ENCODE data around the gene TPRA1. TPM values are rescaled to one million over a fixed set of nuclear protein-coding genes. Genes with fewer than 3 reads are reported as not detected.

Gene TPRA1
- polyA plus RNA-seq, 2 of the 4 experiments (the other 2 are of a cell fraction), result 13.5 to 19.5 TPM

- Histone ChIP-seq H3K4me3 (no peak overlapping the region), H3K27ac (no peak overlapping the region), H3K4me2 (no peak overlapping the region), H3K9me3 (no peaks in the 10 kb centered on the region), H3K4me1 (peaks cover 9% of the 10 kb centered on the region; the same call in 1 of the 3 replicates)
- WGBS (ENCODE audit: missing lambda C conversion rate), result 100% methylated on average over 4 of the region's 6 CpGs
- ChIA-PET POLR2A (no interaction called here), CTCF (interaction anchor here (0.6 to 9.3 kb wide), 3 partner anchors 11 to 412 kb away, joined by 3 to 64 read pairs (median 4); no protein-coding TSS in a partner anchor)
- ATAC-seq, result no peak
- no peak for DNase-seq (ENCODE audit: low read depth in 1 of 2, low spot score in 1 of 2)
- no peak for TF ChIP-seq SREBF2 (IDR thresholded peaks at IDR 0.05)
- TF ChIP-seq KDM1A (IDR thresholded peaks at IDR 0.05; ENCODE audit: low read depth), result no peak
- no peak for TF ChIP-seq FOXS1 (CRISPR knock-in tag; IDR thresholded peaks at IDR 0.05)
- no peak for TF ChIP-seq HEYL (CRISPR knock-in tag; IDR thresholded peaks at IDR 0.05)
- TF ChIP-seq POLR2A (IDR thresholded peaks at IDR 0.05; ENCODE audit: low read length), result no peak
- TF ChIP-seq PHF8 (IDR thresholded peaks at IDR 0.05; ENCODE audit: borderline replicate concordance, low read depth), result no peak
- TF ChIP-seq PBX3 (IDR thresholded peaks at IDR 0.05), result no peak
- TF ChIP-seq BHLHE40 (IDR thresholded peaks at IDR 0.05; ENCODE audit: low read depth, low read length), result no peak
- no peak for TF ChIP-seq E2F6 (IDR thresholded peaks at IDR 0.05; ENCODE audit: borderline replicate concordance, low read depth)
- no peak for TF ChIP-seq HOXB13 (CRISPR knock-in tag; IDR thresholded peaks at IDR 0.05; ENCODE audit: low read depth)
- no peak for TF ChIP-seq JUN (IDR thresholded peaks at IDR 0.05)
- no peak for TF ChIP-seq RCOR1 (IDR thresholded peaks at IDR 0.05; ENCODE audit: low read depth, low read length)
- no peak for TF ChIP-seq ELK1 (IDR thresholded peaks at IDR 0.05; ENCODE audit: low read depth, low read length)
- TF ChIP-seq TFCP2L1 (CRISPR knock-in tag; IDR thresholded peaks at IDR 0.05), result no peak
- TF ChIP-seq ZNF302 (CRISPR knock-in tag; IDR thresholded peaks at IDR 0.05), result no peak
- no peak for TF ChIP-seq HOXB5 (CRISPR knock-in tag; IDR thresholded peaks at IDR 0.05)
- TF ChIP-seq TP53 (CRISPR knock-in tag; IDR thresholded peaks at IDR 0.05), result no peak
- TF ChIP-seq MYC (IDR thresholded peaks at IDR 0.05; ENCODE audit: borderline replicate concordance, low read length), result no peak
- FAIRE-seq, result no peak
Observed at GRCh38 chr3:127585813-127586413, 4.6 kb downstream of the TPRA1 start.

- DNase-seq (ENCODE audit: low read depth in 1 of 2, low spot score in 1 of 2), result no peak
- no peak for FAIRE-seq
- TF ChIP-seq RARB (CRISPR knock-in tag; IDR thresholded peaks at IDR 0.05) (no peak), SMC3 (IDR thresholded peaks at IDR 0.05) (no peak), NFE2L2 (conservative IDR thresholded peaks at IDR 0.05; ENCODE audit: low read length) (no peak), ZC3H11A (IDR thresholded peaks at IDR 0.05) (no peak)
- Histone ChIP-seq H3K27ac (no peak overlapping the region), H3K9me3 (no peaks in the 10 kb centered on the region), H3K4me2 (no peak overlapping the region), H3K4me1 (peaks cover 9% of the 10 kb centered on the region; the same call in 1 of the 3 replicates), H3K4me3 (no peak overlapping the region)
- ChIA-PET POLR2A (no interaction called here), CTCF (interaction anchor here (0.6 to 9.3 kb wide), 4 partner anchors 10 to 412 kb away, joined by 3 to 64 read pairs (median 4); no protein-coding TSS in a partner anchor)
- no peak for ATAC-seq
- WGBS (ENCODE audit: missing lambda C conversion rate), result 75% methylated on average over 4 of the region's 4 CpGs
Observed at GRCh38 chr3:127585163-127585812, 5.2 kb downstream of the TPRA1 start.

GRCh38 chr3:127584734-127585133, 5.8 kb downstream of the TPRA1 start:
- DNase-seq (ENCODE audit: low read depth in 1 of 2, low spot score in 1 of 2), result no peak
- CTCF ChIA-PET, result interaction anchor here (0.8 to 9.3 kb wide), 3 partner anchors 10 to 1064 kb away, joined by 3 to 64 read pairs (median 4); no protein-coding TSS in a partner anchor
- POLR2A ChIA-PET, result no interaction called here
- WGBS (ENCODE audit: missing lambda C conversion rate), result 94% methylated on average over 6 of the region's 6 CpGs
- Histone ChIP-seq H3K4me2 (no peak overlapping the region), H3K4me3 (no peak overlapping the region), H3K27ac (no peak overlapping the region), H3K4me1 (peaks cover 9% of the 10 kb centered on the region; the same call in 1 of the 3 replicates), H3K9me3 (no peaks in the 10 kb centered on the region)
- ATAC-seq, result no peak
- FAIRE-seq, result no peak
- TF ChIP-seq FOXS1 (CRISPR knock-in tag; IDR thresholded peaks at IDR 0.05) (no peak), PBX3 (IDR thresholded peaks at IDR 0.05) (no peak), NR3C1 (IDR thresholded peaks at IDR 0.05) (no peak), HOXB13 (CRISPR knock-in tag; IDR thresholded peaks at IDR 0.05; ENCODE audit: low read depth) (no peak), MAFK (IDR thresholded peaks at IDR 0.05; ENCODE audit: partially characterized antibody) (no peak), NFE2L2 (conservative IDR thresholded peaks at IDR 0.05; ENCODE audit: low read length) (no peak), USF2 (IDR thresholded peaks at IDR 0.05) (no peak), HDAC2 (IDR thresholded peaks at IDR 0.05) (no peak), ZC3H11A (IDR thresholded peaks at IDR 0.05) (no peak), POLR2AphosphoS2 (conservative IDR thresholded peaks at IDR 0.05; ENCODE audit: low read length) (no peak), ZNF302 (CRISPR knock-in tag; IDR thresholded peaks at IDR 0.05) (no peak), ATOH8 (CRISPR knock-in tag; IDR thresholded peaks at IDR 0.05; ENCODE audit: low read depth) (no peak), RAD21 (conservative IDR thresholded peaks at IDR 0.05 in 1 of 2, IDR thresholded peaks at IDR 0.05 in 1 of 2) (no peak)

All from A549 (cell line).